Activated CD4-positive, alpha-beta T cell treated with anti-CD3 and anti-CD28 coated beads for 48 hours (primary cell): ENCODE data around the gene PDLIM5.

Experiments
- DNase-seq: peaks from one replicate; pipeline ENCODE4 v3.0.0-alpha.2; 2020

The PDLIM5 gene

DNA sequence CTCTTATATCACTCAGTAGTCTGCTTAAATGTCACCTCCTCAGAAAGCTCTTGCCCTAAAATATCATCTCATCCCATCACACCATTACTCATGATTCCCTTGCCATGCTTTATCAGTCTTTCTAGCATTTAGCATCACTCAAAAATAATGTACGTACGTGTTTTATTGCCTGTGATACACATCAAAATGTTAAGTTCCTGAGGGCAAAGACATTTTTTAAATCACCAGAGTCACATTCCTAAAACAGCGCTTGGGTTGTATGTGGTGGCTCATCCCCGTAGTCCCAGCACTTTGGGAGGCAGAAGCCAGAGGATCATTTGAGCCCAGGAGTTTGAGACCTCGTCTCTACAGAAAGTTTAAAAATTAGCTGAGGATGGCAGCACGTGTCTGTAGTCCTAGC, 21.3 kb upstream of the PDLIM5 start:
- DNase-seq, result no peak

DNA sequence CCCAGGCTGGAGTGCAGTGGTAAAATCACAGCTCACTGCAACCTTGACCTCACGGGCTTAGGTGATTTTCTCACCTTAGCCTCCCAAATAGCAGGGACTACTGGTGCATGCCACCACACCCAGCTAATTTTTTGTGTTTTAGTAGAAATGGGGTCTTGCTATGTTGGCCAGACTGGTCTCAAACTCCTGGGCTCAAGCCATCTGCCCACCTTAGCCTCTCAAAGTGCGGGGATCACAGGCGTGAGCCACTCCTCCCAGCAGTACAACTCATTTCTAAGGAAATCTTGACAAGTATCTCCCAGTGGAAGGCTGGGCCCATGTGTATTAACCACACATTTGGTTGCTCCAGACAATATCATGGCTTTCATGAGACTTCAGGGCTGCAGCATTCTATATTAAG, 20.4 kb upstream of the PDLIM5 start:
- DNase-seq, result no peak

DNA sequence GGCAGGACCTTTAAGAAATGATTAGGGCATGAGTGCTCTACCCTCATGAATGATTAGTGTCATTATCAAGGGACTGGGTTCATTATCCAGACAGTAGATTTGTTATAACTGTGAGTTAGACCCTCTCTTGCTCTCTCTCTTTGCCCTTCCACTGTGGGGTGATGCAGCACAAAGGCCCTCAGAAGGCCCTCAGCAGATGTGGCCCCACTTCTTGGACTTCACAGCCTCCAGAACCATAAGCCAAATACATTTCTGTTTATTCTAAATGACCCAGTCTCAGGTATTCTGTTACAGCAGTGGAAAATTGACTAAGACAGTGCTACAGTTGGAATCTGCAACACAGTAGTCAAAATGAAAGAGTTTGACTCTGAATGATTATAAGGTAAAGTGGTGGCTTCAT, 17.2 kb upstream of the PDLIM5 start:
- DNase-seq, result no peak

DNA sequence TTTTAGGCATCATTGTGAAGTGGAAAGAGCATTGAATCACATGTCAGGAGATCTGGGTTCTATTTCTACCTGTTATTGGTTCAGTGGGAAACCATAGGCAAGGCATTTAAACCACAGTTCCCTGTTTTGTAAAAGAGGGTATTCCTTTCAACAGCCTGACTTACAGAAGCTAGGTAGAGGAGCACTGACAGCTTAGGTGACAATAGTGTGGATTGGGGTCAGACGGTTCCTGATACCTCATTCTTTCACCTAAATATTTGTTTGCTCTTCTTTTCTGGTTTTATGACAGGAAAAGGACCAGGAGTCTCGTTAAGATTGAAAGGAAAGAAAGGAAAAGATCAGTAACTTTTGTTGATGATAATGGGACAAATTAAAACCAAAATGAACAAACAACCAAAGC, 15.9 kb upstream of the PDLIM5 start:
- DNase-seq, result no peak

DNA sequence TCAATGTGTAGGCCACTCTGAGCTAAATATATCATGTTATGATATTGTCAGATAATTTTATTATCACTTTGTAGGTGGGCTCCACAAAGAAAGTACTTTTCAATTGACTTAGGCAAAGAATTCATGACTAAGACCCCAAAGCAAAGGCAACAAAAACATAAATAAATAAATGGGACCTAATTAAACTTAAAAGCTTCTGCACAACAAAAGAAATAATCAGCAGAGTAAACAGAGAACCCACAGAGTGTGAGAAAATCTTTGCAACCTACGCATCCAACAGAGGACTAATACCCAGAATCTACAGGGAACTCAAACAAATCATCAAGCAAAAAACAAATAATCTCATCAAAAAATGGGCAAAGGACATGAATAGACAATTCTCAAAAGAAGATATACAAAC, 15.2 kb upstream of the PDLIM5 start:
- DNase-seq, result no peak

DNA sequence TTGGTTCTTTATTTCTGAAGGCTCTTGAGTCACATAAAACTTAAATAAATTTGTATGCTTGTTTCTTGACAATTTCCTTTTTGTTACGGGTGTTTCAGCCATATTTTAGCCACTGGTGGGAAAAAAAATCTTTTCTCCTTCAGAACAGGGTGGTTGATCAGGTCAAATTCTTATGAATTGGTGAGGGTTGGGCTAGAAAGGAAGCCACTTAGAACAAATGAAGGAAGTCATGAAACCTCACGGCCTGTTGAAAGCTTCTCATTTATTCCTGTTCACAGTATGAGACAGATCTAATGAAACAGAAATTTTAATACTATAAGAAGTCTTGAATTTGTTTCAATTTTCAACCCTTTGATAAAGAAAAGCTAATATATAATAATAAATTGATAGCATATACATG, 12.1 kb upstream of the PDLIM5 start:
- no peak for DNase-seq

DNA sequence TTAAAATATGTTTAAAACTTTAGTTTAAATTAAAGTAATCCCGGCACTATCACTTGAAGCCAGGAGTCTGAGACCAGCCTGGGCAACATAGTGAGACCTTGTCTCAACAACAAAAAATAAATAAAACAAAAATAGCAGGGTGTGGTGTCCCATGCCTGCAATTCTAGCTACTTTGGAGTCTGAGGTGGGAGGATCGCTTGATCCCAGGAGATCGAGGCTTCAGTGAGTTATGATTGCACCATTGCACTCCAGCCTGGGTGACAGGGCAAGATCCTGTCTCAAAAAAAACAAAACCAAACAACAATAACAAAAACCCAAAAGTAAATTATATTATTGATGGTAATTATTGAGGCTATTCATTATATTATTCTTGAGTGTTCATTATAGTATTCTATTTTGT, 9.9 kb upstream of the PDLIM5 start:
- DNase-seq, result no peak

DNA sequence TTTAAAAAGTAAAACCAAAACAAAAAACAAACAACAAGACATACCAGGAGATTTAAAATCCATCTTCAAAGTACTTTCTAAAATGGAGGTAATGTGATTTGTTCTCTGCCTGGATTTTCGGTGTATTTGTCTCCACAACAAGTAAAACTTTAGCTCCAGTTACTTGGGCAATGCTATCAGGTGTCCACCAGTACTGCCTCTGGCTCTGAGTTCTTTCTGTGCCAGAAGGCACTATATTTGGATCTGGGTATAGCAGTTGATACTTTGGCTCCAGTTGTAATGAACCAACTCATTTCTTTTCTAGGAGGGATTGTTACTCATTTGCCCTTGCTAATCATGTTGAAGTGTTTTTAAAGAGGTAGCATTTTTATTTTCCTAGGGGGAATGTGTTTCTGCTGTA, 9.5 kb upstream of the PDLIM5 start:
- no peak for DNase-seq

DNA sequence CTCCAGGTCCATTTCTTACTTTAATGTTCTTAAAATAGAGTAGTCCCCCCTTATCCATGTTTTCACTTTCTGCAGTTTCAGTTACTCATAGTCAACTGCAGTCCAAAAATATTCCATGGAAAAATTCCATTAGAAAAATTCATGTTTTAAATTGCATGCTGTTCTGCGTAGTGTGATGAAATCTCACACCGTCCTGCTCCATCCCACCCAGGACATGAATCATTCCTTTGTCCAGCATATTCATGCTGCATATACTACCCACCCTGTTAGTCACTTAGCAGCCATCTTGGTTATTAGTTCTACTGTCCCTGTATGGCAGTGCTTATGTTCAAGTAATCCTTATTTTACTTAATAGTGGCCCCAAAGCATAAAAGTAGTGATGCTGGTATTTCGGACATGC, 5.4 kb upstream of the PDLIM5 start:
- DNase-seq, result no peak

DNA sequence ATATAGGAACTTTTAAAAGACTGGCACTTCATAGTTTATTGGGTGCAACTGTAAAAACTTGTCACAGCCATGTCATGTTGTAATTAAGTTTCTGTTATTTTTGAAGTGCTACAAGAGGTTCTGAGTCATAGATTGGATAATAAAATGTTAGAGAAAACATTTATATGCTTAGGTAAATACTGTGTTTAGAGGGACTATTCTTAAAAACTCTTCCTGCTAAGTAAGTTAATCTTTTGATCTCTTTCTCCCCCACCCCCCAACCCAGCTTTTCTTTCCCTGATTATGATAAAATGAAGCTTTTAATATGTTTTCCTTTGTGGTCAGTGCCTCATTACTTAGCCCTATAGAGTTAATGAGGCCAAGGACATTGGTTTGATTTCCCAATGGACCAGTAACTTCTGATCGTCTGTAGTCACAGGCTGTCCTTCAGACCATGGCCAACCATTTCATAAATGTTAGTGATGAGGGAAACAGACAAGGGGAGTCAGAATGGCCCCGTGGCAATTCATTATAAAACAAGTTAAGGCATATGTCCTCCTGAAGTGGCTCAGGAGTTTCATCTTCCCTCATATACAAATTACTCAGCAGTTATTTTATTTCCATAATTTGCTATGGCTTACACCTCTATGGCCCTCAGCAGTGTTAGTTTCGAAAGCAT, 3.9 kb upstream of the PDLIM5 start:
- no peak for DNase-seq

DNA sequence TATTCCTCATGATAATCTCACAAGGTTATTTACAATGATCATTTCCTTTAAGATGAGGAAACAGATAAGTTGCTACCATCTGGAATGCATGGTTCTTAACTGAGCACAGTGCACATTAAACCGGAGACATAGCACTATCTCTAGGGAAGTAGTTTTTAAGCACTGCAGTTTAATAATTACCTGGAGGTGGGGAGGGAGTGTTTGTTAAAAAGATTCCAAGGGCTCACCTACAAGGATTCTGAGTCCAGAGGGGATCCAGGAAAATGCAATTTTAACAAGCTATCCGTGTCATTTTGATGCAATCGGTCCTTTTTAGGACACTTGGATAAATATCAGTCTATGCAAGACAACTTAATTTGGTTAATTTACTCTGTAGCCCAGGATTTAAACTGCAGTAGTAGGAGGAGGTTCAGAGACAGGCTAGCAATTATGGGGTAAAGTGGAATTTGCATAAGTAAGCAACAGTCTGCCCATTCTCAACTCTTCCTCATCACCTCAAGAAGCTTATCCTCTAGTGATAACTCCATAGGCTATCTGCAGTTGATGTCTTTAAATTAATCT, 2.8 kb upstream of the PDLIM5 start:
- no peak for DNase-seq

DNA sequence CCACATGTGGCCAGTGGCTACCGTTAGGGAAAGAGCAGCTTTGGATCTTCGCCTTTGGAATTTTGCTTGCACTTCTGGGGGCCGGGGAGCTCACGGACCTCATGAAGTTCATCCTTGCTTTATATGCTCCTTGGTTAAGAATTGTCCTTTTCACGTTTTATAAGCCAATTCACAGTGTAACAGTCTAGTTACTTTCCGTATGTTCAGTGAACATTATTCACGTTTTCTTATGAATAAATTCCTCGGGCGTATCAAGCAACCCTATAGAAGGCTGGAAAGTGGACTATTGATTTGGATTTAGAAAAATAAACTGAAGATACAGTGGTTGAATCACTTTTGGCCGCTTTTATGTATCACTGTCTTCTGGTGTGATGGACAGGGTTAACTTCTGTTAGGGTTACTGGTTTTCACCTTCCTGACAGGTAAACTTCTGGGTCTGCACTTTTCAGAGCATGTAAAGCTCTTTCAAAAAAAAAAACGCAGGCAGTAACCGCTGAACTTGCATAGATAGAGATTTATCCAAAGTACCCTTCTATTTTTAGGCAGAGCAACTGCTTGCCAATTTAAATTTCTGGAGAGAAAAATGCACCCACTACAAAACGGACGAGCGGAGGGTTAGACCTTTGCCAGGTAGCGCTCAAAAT, 569 bp upstream of the PDLIM5 start:
- DNase-seq, result no peak

DNA sequence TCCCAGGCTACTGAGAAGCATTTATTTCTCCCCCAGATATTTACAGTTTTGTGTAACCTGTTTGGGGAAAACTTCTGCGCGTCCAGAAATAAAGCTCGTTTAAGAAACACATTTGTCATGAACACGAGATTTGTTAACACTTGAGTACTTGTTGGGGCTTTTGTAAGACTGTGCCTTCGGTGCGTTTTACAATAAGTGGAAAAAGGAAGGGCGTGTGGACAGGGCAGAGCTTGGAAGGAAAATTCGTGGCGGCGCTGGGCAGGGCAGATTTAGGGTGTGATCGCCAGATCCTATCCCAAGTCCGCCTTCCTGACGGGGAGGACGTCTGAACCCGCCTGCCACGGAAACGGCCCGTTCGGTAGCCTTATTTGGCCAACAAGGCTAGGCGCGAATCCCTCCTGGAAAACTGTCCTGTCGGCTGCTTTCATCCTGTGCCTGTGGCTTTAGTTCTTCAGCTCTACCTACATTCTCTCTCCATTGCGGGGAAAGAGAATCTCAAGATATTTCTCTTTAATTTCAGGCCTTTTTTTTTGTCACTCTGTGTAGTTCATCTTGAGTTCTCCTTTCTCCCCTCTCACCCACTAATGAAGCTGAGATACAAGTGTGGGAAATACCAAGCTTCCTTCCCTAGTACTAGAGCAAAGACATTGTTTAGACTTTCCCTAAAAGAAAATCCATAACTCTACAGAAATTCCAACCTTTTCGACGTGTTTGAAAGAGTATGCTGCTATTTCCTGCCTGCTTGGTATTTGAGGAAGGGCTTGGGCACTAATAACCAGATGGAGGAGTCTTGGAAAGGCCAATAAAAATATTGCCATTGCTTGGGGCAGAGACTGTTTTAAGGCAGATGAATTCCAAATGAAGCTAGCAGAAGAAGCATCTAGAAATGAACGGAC, 982 bp downstream of the PDLIM5 start:
- DNase-seq, result peak; percentile 23

DNA sequence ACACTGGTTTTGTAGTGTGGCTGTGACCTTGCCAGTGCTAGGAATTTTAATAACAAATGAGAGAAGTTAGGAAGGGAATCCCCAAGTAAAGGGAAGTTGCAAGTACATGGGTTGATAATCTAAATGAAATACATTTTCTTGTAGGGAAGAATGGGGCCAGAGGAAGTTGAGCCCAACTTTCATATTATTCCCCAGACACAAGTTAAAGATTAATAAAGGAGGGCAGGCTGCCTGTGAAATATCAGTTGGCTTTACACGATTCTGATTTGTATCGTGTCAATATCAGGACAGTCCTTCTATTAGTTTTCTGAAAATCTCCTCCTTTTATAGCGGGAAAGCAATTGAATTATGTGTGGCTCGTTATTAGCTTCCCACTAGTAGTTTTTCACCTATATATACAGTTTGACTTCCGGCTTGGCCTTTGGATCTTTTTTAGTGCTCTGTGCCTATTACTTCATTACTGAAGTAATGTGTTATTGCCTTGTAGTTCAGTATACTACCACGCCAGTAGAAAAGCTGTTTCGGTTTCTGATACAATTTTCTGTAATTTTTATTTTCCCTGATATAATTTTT, 1.7 kb downstream of the PDLIM5 start:
- DNase-seq, result no peak

DNA sequence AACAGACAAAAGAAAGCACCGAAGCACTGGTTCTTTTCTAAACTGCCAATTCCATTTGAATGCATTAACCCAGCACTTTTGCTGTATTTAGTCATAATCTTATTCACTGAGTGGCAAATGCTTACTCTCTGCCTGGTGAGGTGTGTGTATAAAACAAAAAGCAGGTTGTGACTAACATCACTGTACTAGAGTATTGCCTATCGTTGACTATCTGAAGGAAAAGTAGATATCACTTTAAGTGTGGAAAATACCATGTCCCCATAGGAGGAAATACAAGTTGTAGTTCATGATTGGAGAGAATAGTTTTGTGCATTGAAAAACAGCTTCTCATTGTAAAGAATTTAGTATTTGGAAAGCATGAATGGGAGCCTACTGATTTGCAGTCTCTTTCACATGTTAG, 2.7 kb downstream of the PDLIM5 start:
- DNase-seq, result no peak

DNA sequence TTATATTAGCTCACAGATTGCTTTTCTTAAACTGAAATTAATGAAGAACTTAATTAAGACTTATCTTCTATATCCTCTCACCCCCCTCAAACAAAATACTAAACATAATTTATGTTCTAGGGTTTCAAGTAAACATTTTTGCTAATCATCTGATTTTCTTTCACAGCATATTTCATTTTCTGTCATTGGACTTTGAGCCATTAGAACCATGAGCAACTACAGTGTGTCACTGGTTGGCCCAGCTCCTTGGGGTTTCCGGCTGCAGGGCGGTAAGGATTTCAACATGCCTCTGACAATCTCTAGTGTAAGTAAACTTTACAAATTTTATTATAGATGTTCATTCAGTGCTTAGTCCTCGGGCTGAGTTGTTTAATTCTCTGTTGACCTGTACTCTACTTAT, 3.3 kb downstream of the PDLIM5 start:
- no peak for DNase-seq

DNA sequence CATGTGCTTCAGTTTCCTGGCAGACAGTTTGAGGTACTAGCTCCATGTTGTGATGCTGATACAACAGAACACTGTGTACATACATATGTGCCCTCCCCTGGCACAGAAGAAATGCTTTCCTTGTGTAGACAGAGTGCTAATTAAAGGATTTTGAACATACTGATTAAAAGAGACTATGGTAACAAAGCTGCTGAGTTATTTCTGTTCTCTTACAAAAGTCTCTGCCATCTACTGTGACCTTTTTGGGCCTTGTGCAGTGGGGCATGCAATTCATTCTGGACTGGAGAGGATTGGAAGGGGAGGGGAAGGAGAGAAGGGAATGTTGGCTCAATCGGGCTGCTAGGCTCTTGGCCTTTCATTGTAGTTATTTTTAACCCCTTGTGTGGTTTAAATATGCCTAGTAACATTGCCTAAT, 6.0 kb downstream of the PDLIM5 start:
- DNase-seq, result no peak

DNA sequence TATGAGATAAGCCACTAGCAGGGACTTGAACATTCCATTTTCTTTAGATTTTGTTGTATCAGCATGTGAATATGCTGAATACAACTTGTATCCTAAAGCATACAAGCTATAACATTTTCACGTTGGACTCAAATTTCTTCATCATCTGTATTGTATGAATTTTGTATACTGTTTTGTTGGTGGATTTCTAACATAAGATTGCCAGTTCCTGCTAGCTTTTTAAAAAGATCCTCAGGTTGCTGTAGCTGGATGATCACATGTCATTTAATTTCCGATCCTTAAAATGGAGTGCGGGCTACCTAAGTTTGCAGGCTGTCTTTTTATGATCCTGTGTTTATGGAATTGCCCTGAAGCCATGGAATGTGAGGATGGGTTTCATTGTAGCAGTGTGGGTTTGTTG, 6.9 kb downstream of the PDLIM5 start:
- no peak for DNase-seq

DNA sequence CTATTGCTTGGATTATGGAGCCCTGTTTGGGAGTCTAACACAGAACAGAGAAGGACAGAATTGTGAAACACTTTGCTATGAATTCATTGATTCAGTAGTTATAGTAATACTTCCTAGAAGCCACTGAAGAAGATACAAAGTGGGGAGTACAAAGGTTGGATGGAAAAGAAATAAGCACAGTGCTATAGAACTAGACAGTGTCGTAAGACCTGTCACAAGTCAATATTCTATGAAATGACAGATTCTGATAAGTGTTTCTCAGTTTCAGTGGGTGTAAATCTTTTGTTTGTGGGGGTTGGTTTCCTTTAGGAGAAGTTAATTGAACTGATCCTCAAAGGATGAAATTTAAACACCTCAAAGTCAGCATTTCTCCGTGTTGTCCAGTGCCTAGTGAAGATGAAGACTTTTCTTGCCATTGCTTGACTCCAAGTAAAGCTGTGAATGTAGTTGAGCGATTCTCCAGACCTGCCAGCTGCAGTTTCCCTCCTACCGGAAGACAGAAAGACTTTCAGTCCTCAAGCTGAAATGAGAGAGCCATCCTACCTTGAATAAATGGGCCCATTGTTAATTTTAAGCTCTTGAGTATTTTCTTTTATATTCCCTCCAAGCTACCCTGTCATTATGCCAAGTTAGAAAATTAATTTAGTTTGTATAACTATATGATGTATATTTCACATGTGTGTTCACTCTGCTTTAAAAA, 7.9 kb downstream of the PDLIM5 start:
- no peak for DNase-seq

DNA sequence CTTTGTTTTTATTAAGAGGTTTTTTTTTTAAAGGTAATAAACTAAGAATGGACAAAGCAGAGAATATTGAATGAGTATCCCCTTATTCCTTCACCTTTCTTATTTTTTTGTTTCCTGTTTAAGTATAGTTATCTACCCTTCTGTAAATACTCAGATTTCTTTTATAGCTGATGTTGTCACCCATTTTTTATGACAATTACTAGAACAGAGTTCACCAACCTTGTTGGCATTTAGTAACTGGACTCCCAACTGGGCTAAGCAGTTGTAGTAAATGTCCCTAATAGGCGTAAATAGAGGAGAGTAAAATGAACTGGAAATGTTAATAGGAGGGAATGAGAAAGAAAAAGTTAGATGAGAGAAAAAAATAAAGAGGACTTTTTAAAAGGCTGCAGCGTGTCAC, 9.8 kb downstream of the PDLIM5 start:
- no peak for DNase-seq

DNA sequence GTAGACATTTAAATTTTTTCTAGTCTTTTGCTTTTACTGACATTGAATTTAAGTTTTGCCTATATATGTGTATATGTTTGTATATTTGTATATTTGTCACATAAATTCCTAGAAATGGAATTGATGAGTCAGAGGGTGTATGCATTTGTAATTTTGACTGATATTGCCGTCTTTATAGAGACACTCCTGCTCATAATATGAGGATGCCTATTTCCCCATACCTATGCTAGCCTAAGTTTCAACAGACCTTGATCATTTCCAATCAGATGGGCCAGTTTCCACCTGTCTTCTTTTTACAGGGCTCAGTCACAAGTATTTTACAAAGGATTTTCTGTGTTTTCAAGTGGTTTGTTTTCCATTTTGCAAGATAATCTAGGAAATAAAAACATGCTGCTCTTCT, 10.8 kb downstream of the PDLIM5 start:
- DNase-seq, result no peak

DNA sequence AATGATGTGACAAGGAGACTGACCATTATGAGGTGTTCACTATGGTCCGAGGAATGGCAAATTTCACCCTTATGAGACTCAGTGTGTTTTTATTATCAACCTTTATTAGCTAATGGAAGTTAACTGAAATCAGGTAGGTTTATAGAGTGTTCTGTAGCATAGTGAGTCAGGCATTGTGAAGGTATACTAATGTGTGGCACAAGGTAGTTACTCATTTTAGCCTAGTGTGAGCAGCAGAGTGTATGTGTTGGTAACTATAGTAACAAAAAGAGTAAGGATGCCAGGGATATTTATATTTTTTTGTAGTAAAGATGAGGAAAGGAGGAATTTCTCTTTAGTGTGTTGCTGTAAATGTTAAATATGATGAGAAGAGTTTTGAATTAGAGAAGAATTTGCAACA, 12.0 kb downstream of the PDLIM5 start:
- no peak for DNase-seq

DNA sequence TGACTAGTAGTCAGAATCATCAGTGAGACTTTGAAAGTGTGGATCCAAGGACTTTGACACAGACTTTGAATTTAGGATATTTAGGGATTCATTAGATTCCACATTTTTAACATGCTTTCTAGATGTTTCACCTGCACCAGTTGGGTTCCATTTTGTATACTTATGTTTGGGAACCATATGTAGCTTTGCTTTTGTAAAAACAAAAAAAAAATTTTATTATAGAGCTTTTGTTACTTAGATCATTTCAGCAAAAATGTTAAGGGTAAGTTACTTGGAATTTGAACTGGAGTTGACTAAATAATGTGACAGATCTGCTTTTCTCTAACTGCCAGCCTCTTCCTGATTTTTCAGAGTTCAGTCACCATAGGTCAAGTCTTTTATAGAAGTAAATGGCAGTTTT, 14.6 kb downstream of the PDLIM5 start:
- DNase-seq, result no peak
